GM12872 (cell line): Measurements from ENCODE around the gene EEPD1.
A peak's percentile ranks its signal among the peaks of the same experiment; 100 is the strongest.

Experiments
- TF ChIP-seq, protein P1 (sequence below): IDR thresholded peaks from 3 replicates; pipeline ENCODE4 v1.5.1; 2011; ENCODE audit warnings: low read depth, mild to moderate bottlenecking, low read length, moderate library complexity; ENCODE audit not compliant: insufficient read depth

Gene EEPD1

GRCh38 chr7:36128448-36129047 is 24.5 kb upstream of the EEPD1 start:
- TF ChIP-seq, protein P1, sequence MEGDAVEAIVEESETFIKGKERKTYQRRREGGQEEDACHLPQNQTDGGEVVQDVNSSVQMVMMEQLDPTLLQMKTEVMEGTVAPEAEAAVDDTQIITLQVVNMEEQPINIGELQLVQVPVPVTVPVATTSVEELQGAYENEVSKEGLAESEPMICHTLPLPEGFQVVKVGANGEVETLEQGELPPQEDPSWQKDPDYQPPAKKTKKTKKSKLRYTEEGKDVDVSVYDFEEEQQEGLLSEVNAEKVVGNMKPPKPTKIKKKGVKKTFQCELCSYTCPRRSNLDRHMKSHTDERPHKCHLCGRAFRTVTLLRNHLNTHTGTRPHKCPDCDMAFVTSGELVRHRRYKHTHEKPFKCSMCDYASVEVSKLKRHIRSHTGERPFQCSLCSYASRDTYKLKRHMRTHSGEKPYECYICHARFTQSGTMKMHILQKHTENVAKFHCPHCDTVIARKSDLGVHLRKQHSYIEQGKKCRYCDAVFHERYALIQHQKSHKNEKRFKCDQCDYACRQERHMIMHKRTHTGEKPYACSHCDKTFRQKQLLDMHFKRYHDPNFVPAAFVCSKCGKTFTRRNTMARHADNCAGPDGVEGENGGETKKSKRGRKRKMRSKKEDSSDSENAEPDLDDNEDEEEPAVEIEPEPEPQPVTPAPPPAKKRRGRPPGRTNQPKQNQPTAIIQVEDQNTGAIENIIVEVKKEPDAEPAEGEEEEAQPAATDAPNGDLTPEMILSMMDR = peak; percentile 34; the same call in 2 of the 3 replicates

- TF ChIP-seq, protein P1 = no peak
These were observed 24.0 kb upstream of the EEPD1 start for GRCh38 chr7:36129048-36129534.

GRCh38 chr7:36130236-36130945 is 22.7 kb upstream of the EEPD1 start:
- TF ChIP-seq, protein P1 = no peak

DNA sequence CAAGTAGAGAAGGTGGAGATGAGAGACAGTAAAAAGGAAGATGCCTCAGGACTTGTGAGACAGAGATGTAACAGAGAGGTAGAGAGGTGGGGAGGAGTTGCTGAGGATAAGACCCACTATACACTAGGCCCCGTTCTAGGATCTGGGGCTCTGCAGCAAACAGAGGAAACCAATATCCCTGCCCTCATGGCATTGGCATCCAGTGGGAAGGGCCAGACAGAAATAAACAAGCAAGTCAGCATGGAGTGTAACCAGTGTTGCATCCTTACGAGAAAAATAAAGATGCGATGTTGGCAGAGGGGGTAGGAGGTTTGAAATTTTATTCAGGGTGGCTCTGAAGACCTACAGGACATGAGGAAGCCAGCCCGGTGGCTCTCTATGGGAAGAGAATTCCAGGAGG is 22.0 kb upstream of the EEPD1 start:
- TF ChIP-seq, protein P1 = no peak

GRCh38 chr7:36131499-36131898 is 21.6 kb upstream of the EEPD1 start:
- TF ChIP-seq, protein P1 = no peak

GRCh38 chr7:36132012-36132411 is 21.0 kb upstream of the EEPD1 start:
- TF ChIP-seq, protein P1 = no peak

GRCh38 chr7:36135700-36136099 is 17.4 kb upstream of the EEPD1 start:
- TF ChIP-seq, protein P1 = no peak
